ENCODE measurements around the gene FXYD6. TPM values are rescaled to one million over a fixed set of nuclear protein-coding genes. Genes with fewer than 3 reads are reported as not detected.

FXYD6 gene
- total and polyA plus RNA-seq, 9 of the 15 experiments (the other 6 are each of a cell fraction or from before 2014, with no cell fraction given): 0.07 to 0.35 TPM; not detected in 7

DNA sequence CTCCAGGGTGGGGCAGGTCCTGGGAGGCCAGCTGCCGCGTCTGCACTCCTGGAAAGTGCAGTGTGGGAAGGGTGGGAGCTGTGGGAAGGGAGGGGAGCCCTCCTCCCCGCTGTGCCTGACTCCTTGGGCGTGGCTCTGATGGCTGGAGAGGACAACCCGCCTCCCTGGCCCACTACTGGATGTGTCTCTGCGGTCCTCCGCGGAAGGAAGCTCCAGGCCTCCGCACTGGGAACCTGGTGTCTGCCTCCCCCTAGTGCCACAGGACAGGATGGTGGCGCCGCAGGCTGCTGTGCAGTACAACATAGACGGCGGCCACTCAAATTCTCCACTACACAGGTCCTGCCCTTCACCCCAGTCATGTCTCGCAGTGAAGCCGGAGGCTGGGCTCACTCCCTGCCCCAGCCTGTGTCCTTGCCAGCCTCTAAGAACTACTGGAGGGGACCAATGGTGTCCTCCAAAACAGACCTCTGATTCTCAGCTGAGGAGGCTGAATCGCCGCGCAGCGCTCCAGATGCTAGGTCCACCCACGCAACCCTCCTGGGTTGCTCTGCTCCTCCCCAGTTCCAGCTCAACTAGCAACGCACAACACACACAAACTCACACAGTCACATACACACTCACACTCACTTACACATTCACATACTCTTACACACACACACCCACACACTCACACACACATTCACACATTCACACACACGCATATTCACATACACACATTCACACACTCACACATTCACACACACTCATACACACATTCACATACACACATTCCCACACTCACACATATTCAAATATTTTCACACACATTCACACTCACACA, 67.0 kb downstream of the FXYD6 start (continued):
- TF ChIP-seq JUN (IDR thresholded peaks at IDR 0.05; ENCODE audit: borderline replicate concordance, low read depth, low read length): no peak
- TF ChIP-seq JUN (CRISPR knock-in tag; IDR thresholded peaks at IDR 0.05; ENCODE audit: borderline replicate concordance): no peak
- TF ChIP-seq TBL1XR1 (IDR thresholded peaks at IDR 0.05; ENCODE audit: low read length in 2 of 2): no peak
- TF ChIP-seq ZFP1 (CRISPR knock-in tag; IDR thresholded peaks at IDR 0.05): no peak
- TF ChIP-seq PTTG1 (tag; IDR thresholded peaks at IDR 0.05; ENCODE audit: low read depth): no peak
- TF ChIP-seq NR2C1 (IDR thresholded peaks at IDR 0.05): no peak
- no peak for TF ChIP-seq NR2C1 (tag; IDR thresholded peaks at IDR 0.05)
- TF ChIP-seq HDAC2 (IDR thresholded peaks at IDR 0.05): no peak
- no peak for TF ChIP-seq NCOA2 (IDR thresholded peaks at IDR 0.05; ENCODE audit: partially characterized antibody in 2 of 2)
- TF ChIP-seq, protein P1, sequence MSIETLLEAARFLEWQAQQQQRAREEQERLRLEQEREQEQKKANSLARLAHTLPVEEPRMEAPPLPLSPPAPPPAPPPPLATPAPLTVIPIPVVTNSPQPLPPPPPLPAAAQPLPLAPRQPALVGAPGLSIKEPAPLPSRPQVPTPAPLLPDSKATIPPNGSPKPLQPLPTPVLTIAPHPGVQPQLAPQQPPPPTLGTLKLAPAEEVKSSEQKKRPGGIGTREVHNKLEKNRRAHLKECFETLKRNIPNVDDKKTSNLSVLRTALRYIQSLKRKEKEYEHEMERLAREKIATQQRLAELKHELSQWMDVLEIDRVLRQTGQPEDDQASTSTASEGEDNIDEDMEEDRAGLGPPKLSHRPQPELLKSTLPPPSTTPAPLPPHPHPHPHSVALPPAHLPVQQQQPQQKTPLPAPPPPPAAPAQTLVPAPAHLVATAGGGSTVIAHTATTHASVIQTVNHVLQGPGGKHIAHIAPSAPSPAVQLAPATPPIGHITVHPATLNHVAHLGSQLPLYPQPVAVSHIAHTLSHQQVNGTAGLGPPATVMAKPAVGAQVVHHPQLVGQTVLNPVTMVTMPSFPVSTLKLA (conservative IDR thresholded peaks at IDR 0.05): no peak
- TF ChIP-seq, protein P2, sequence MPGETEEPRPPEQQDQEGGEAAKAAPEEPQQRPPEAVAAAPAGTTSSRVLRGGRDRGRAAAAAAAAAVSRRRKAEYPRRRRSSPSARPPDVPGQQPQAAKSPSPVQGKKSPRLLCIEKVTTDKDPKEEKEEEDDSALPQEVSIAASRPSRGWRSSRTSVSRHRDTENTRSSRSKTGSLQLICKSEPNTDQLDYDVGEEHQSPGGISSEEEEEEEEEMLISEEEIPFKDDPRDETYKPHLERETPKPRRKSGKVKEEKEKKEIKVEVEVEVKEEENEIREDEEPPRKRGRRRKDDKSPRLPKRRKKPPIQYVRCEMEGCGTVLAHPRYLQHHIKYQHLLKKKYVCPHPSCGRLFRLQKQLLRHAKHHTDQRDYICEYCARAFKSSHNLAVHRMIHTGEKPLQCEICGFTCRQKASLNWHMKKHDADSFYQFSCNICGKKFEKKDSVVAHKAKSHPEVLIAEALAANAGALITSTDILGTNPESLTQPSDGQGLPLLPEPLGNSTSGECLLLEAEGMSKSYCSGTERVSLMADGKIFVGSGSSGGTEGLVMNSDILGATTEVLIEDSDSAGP (CRISPR knock-in tag; IDR thresholded peaks at IDR 0.05): no peak
- TF ChIP-seq RBM14 (IDR thresholded peaks at IDR 0.05; ENCODE audit: borderline replicate concordance, insufficient read depth, low read depth, low read length): no peak
- TF ChIP-seq, protein P3, sequence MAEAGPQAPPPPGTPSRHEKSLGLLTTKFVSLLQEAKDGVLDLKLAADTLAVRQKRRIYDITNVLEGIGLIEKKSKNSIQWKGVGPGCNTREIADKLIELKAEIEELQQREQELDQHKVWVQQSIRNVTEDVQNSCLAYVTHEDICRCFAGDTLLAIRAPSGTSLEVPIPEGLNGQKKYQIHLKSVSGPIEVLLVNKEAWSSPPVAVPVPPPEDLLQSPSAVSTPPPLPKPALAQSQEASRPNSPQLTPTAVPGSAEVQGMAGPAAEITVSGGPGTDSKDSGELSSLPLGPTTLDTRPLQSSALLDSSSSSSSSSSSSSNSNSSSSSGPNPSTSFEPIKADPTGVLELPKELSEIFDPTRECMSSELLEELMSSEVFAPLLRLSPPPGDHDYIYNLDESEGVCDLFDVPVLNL (CRISPR knock-in tag; IDR thresholded peaks at IDR 0.05; ENCODE audit: low read depth): no peak
- TF ChIP-seq PYGO2 (tag; IDR thresholded peaks at IDR 0.05): no peak
- TF ChIP-seq, protein P4, sequence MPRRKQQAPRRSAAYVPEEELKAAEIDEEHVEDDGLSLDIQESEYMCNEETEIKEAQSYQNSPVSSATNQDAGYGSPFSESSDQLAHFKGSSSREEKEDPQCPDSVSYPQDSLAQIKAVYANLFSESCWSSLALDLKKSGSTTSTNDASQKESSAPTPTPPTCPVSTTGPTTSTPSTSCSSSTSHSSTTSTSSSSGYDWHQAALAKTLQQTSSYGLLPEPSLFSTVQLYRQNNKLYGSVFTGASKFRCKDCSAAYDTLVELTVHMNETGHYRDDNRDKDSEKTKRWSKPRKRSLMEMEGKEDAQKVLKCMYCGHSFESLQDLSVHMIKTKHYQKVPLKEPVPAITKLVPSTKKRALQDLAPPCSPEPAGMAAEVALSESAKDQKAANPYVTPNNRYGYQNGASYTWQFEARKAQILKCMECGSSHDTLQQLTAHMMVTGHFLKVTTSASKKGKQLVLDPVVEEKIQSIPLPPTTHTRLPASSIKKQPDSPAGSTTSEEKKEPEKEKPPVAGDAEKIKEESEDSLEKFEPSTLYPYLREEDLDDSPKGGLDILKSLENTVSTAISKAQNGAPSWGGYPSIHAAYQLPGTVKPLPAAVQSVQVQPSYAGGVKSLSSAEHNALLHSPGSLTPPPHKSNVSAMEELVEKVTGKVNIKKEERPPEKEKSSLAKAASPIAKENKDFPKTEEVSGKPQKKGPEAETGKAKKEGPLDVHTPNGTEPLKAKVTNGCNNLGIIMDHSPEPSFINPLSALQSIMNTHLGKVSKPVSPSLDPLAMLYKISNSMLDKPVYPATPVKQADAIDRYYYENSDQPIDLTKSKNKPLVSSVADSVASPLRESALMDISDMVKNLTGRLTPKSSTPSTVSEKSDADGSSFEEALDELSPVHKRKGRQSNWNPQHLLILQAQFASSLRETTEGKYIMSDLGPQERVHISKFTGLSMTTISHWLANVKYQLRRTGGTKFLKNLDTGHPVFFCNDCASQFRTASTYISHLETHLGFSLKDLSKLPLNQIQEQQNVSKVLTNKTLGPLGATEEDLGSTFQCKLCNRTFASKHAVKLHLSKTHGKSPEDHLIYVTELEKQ (CRISPR knock-in tag; IDR thresholded peaks at IDR 0.05): no peak
- no peak for TF ChIP-seq BRD4 (IDR thresholded peaks at IDR 0.05)
- no peak for TF ChIP-seq FOS (IDR thresholded peaks at IDR 0.05; ENCODE audit: extremely low read depth, insufficient read length)
- peak; percentile 85 for TF ChIP-seq TOE1 (IDR thresholded peaks at IDR 0.05; ENCODE audit: borderline replicate concordance)
- TF ChIP-seq TOE1 (CRISPR knock-in tag; IDR thresholded peaks at IDR 0.05; ENCODE audit: borderline replicate concordance, low read depth): no peak
- no peak for TF ChIP-seq ZEB2 (IDR thresholded peaks at IDR 0.05)
- no peak for TF ChIP-seq ZNF408 (CRISPR knock-in tag; IDR thresholded peaks at IDR 0.05; ENCODE audit: low read depth)

All from K562 (cell line).